ENCODE results near the gene CBY2.

The CBY2 gene

GRCh38 chr13:45704211-45704739 is 2.2 kb downstream of the CBY2 start:
- no peak for DNase-seq

GRCh38 chr13:45704854-45705695 is 3.0 kb downstream of the CBY2 start:
- DNase-seq, result no peak

- DNase-seq, result no peak
Observed at GRCh38 chr13:45705918-45706317, 3.8 kb downstream of the CBY2 start.

GRCh38 chr13:45707516-45708100 is 5.5 kb downstream of the CBY2 start:
- DNase-seq, result no peak

DNA sequence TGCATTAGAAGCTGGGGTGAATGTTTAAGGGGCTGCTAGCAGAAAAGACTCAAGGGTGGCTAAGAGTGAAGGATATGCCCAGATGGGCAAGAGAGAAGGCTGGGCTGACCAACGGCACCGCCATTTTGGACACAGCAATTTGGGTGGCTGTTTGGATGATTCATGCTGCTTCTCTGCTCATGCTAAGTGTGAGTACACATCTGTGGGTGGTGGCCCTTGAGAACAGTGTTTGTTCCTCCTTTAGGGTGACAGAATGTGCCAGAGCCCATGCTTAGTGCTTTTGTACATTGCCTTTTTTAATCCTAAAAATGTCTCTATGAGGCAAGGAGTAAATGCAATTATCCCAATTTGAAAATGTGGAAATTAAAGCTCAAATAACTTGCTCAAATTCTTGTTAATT is 9.8 kb downstream of the CBY2 start:
- DNase-seq, result no peak

- DNase-seq, result no peak
Observed at GRCh38 chr13:45713106-45713690, 11.1 kb downstream of the CBY2 start.

DNA sequence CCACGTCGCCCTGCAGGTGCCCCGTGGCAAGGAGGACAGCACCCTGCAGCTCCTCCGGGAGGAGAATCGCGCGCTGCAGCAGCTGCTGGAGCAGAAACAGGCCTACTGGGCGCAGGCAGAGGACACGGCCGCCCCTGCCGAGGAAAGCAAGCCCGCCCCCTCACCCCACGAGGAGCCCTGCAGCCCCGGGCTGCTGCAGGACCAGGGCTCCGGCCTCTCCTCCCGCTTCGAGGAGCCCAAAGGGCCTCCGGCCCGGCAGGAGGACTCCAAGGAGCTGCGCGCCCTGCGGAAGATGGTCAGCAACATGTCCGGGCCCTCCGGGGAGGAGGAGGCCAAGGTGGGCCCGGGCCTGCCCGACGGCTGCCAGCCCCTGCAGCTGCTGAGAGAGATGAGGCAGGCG is 11.6 kb downstream of the CBY2 start:
- no peak for DNase-seq

DNA sequence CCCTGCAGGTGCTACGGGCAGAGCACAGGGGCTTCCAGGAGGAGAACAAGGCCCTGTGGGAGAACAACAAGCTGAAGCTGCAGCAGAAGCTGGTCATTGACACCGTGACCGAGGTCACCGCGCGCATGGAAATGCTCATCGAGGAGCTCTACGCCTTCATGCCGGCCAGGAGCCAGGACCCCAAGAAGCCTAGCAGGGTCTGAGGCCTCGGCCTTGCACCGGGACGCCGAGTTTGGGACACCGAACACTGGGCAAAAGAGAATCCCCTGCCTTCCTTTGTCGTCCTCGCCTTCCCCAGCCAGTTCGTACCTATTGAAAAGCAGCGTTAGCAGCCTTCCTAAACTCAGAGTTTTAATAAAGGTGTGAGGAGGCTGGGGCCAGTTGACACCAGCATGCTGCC is 12.1 kb downstream of the CBY2 start:
- DNase-seq, result no peak

- DNase-seq, result no peak
Observed at GRCh38 chr13:45715351-45715750, 13.2 kb downstream of the CBY2 start.

DNA sequence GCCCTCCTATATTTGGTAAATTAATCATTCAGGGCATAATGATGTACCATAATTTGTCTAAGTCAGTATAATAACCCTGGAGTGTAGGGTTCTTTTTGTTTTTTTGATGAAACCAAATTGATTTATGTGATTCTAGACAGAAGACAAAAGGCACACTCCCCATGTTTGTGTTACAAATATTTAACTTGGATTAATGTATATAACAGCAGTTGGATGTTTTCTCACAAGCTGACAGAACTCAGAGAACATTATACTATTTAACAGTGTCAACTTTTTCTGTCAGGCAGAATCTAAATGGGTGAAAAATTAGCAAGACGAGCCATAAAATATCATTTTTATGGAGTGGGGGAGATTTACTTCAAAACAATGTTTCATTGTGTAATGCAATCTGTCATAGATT is 15.2 kb downstream of the CBY2 start:
- DNase-seq, result no peak

GRCh38 chr13:45718063-45718462 is 15.9 kb downstream of the CBY2 start:
- no peak for DNase-seq

DNA sequence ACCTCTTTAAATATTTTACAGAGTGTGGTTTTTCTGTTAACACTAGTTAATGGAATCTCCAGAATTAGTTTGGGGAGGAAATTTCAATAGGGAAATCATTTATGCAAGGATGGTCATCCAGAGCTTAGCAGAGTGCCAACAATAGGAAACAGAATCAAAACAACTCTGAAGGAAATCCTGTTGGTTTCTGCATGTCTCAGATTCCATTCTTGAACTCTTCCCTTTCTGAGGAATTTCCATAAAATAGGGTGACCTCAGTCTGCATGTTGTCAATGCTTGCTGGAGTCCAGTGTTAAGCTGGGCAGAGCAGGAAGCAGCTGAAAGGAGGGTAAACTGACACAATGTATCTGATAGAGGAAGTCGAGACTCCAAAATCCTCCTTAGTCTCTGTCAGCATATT is 16.9 kb downstream of the CBY2 start:
- DNase-seq, result no peak

DNA sequence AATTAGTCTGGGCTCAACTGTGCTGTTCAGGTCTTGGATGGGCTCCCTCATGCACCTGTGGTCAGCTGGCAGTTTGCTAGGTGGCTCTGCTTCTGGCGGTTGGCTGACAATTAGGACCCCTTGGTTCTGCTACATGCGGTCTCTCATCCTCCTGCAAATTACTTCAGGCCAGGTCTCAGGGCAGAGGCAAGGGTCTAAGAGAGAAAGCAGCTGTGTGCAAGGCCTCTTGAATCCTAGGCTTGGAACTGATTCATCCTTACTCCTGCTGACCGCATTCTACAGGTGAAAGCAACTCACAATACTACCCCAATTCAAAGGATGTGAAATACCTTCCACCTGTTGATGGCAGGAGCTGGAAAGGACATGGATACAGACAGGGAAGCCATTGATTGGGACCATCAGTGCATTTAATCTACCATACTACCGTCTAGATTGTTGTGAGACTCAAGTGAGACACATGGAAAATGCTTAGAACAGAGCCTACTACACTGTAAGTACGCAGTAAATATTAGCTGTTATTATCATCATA is 19.1 kb downstream of the CBY2 start:
- no peak for DNase-seq

DNA sequence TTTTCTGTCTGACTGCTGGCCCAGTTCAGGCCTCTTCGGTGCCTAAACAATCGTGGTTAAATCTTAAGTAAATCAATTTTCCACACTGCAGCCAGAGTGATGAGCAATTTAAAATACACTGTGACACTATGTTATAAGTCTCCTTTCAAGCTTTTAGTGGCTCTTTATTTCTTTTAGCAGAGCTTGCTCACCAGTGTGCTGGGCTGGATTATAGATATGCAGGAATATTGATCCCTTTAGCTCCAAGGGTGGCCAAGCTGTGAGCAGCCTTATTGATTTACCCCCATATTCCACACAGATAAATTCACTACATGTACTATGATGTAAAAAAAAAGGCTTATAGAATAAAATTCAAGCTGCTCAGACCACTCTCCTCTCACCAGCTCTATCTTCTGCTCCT is 21.7 kb downstream of the CBY2 start:
- no peak for DNase-seq

GRCh38 chr13:45728759-45729158 is 26.6 kb downstream of the CBY2 start:
- no peak for DNase-seq

GRCh38 chr13:45731455-45731854 is 29.3 kb downstream of the CBY2 start:
- no peak for DNase-seq

DNA sequence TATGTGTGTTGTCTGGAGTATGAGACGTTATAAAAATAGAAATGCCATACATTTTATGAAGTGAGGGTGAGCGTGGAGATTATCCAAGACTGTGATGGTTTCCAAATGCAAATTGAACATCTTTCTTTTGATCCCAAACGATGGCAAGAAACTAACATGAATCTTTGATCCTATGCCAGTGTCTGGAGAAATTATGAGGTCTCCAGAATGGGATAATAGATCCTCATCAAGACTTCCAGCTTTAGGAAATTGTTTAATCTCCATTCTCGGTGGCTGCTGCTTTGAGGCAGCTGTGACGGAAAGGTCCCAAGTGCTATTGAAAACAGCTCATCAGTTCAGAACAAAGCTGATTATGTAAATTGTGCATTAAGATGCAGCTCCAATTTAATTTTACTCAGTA is 30.8 kb downstream of the CBY2 start:
- DNase-seq, result no peak

- no peak for DNase-seq
Observed at GRCh38 chr13:45733361-45733760, 31.2 kb downstream of the CBY2 start.

- no peak for DNase-seq
Observed at GRCh38 chr13:45737571-45738017, 35.5 kb downstream of the CBY2 start.

GRCh38 chr13:45742985-45743384 is 40.9 kb downstream of the CBY2 start:
- no peak for DNase-seq

- no peak for DNase-seq
Observed at GRCh38 chr13:45744979-45745378, 42.9 kb downstream of the CBY2 start.

DNA sequence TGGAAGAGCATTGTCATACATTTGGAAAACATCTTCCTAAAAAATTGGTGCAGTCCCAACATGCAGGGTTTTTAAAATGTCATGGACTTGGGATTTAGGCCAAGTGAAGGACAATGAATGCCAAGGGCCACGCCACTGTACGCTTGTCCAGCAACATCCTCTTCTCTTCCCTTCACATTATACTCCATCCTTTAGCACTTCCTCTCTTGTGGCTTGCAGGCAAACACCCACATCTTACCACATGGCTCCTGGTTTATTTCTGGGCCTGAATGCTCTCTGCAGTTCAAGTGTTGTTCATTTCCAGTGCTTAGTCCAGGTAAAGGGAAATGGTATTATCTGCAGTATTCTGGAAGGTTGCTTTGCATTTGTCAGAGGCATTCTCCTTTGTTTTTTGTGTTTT is 45.0 kb downstream of the CBY2 start:
- DNase-seq, result no peak

GRCh38 chr13:45748941-45749759 is 47.0 kb downstream of the CBY2 start:
- no peak for DNase-seq

Data from activated CD4-positive, alpha-beta T cell treated with anti-CD3 and anti-CD28 coated beads for 4 hours (primary cell).